Left lung (tissue), 10 donors: ENCODE results near the gene TMEM147. TPM values are rescaled to one million over a fixed set of nuclear protein-coding genes. Genes with fewer than 3 reads are reported as not detected.

Experiments
- ATAC-seq: fragments of 200-7000 bp; cut with Tn5 transposase; one replicate; pipeline ENCODE4 v1.9.1; 2020; ENCODE audit warnings: moderate library complexity
- DNase-seq, 4 donors: peaks; one replicate each; pipeline ENCODE4 v3.0.0-alpha.2; 2013 to 2020
- H3K27ac ChIP-seq, 2 donors: fragments of 200-600 bp; sonication (generic) in 1 of 2; one replicate each; pipeline versions ENCODE4 v1.5.0 to v1.8.0; 2020 to 2021
- H3K27me3 ChIP-seq, 2 donors: fragments of 200-600 bp; sonication (generic) in 1 of 2; one replicate each; pipeline versions ENCODE4 v1.5.0 to v1.8.0; 2020 to 2021
- H3K36me3 ChIP-seq, 2 donors: fragments of 200-600 bp; sonication (generic) in 1 of 2; one replicate each; pipeline versions ENCODE4 v1.5.0 to v1.8.0; 2020 to 2021
- H3K4me1 ChIP-seq, 2 donors: fragments of 200-600 bp; one replicate each; pipeline ENCODE4 v1.8.0; 2021
- H3K4me3 ChIP-seq, 2 donors: fragments of 200-600 bp; sonication (generic) in 1 of 2; one replicate each; pipeline versions ENCODE4 v1.5.0 to v1.8.0; 2020 to 2021; ENCODE audit warnings: mild to moderate bottlenecking in 1 of 2
- H3K9me3 ChIP-seq, 2 donors: fragments of 200-600 bp; sonication (generic) in 1 of 2; one replicate each; pipeline versions ENCODE4 v1.5.0 to v1.8.0; 2020 to 2021
- CTCF ChIP-seq, 2 donors: fragments of 200-600 bp; sonication (generic) in 1 of 2; IDR thresholded peaks; one replicate each; pipeline versions ENCODE4 v1.5.0 to v1.8.0; 2021; ENCODE audit warnings: antibody characterized with exemption in 2 of 2
- intact Hi-C, 2 donors: fragments of 100-400 bp; cut with DNase I; formaldehyde crosslinking; loops; one replicate each; pipeline versions ENCODE4 v1.11.2 to v1.14.2; 2022
- polyA plus RNA-seq, 6 donors: library from polyadenylated mRNA; unstranded; fragments of 120-200 nt; gene quantifications; one replicate each; pipeline ENCODE4 v1.2.1, GENCODE V29; 2013; ENCODE audit not compliant: insufficient read length in 6 of 6
- total RNA-seq, 2 donors: library from RNA; stranded (reverse); fragmentation: NEBNext Ultra II Directional; extraction: Animal tissue kit (Norgen Biotek cat#: 25700); gene quantifications; one replicate each; pipeline ENCODE4 v1.2.1, GENCODE V29; 2021
- donor health status: DM: no; HTN: yes; CAD: no.
- donor health status: DM: no; HTN: no; CAD: no.

Gene TMEM147
- total and polyA plus RNA-seq, 8 donors = 52.7 to 112 (median 59.0) TPM

DNA sequence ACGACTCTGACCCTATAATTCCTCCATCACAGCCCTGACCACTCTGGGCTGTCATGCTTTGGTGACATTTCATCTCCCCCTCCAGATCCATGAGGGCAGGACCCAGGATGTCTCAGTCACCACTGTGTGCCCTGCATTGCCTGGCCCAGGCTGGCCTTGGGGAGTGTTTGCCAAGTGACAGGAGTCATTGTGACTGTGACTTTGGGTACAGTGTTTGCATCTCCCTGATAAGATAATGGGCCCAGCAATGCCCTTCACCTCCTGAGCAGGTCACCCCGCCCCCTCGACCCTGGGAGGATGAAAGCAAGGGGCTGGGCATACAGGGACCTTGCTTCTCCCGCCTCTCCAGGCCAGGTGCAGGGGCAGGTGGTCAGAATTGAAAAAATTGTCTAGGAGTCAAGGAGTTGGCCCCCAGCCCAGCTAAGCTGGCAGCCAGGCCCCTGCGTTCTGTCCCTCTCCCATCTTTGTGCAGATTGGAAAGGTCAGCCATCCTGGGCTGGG lies 23.9 kb downstream of the TMEM147 start:
- DNase-seq = no peak
- intact Hi-C loops = no loop called here
- peaks cover 0 to 3% of the 10 kb centered on the region in 2 donors for H3K9me3 ChIP-seq
- H3K27ac ChIP-seq = no peak overlapping the region
- H3K4me1 ChIP-seq = no peaks in the 10 kb centered on the region
- H3K4me3 ChIP-seq = no peak overlapping the region
- ATAC-seq = no peak
- TF ChIP-seq CTCF (IDR thresholded peaks at IDR 0.05) = no peak
- H3K36me3 ChIP-seq = no peaks in the 10 kb centered on the region
- peaks cover 0 to 40% of the 10 kb centered on the region in 2 donors for H3K27me3 ChIP-seq

GRCh38 chr19:35571406-35571965 lies 26.1 kb downstream of the TMEM147 start:
- no peak for ATAC-seq
- Histone ChIP-seq H3K4me1 (no peaks in the 10 kb centered on the region), H3K27ac (no peak overlapping the region), H3K36me3 (no peaks in the 10 kb centered on the region), H3K9me3 (peaks cover 0 to 20% of the 10 kb centered on the region in 2 donors), H3K4me3 (no peak overlapping the region), H3K27me3 (peaks cover 0 to 27% of the 10 kb centered on the region in 2 donors)
- DNase-seq = no peak
- TF ChIP-seq CTCF (IDR thresholded peaks at IDR 0.05) = no peak
- intact Hi-C loops = no loop called here

- Histone ChIP-seq H3K36me3 (no peaks in the 10 kb centered on the region), H3K4me1 (no peaks in the 10 kb centered on the region)
Observed at GRCh38 chr19:35577918-35578317, 32.5 kb downstream of the TMEM147 start.

DNA sequence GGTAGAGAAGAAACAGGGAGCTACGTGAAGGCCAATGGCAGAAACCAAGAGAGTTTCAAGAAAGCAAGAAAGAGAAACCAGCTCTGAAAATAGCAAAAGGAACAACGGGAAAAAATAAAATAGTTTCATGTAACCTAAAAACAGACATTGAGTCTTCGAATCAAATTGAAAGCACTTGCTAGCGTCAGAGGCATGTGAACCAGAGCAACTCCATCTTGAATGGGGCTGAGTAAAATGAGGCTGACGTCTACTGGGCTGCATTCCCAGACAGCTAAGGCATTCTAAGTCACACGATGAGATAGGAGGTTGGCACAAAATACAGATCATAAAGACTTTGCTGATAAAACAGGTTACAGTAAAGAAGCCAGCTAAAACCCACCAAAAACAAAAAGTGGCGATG lies 33.3 kb downstream of the TMEM147 start:
- peaks cover 0 to 34% of the 10 kb centered on the region in 2 donors for H3K9me3 ChIP-seq
- no peak overlapping the region for H3K27ac ChIP-seq
- intact Hi-C loops = no loop called here
- no peaks in the 10 kb centered on the region for H3K36me3 ChIP-seq
- peaks cover 0 to 9% of the 10 kb centered on the region in 2 donors for H3K27me3 ChIP-seq
- no peak for ATAC-seq
- no peak for TF ChIP-seq CTCF (IDR thresholded peaks at IDR 0.05)
- DNase-seq = no peak
- H3K4me1 ChIP-seq = no peaks in the 10 kb centered on the region
- H3K4me3 ChIP-seq = no peak overlapping the region

More at GRCh38 chr19:35577918-35578317, 32.5 kb downstream of the TMEM147 start:
- intact Hi-C loops = no loop called here
- Histone ChIP-seq H3K9me3 (peaks cover 0 to 34% of the 10 kb centered on the region in 2 donors), H3K4me3 (no peak overlapping the region), H3K27ac (no peak overlapping the region), H3K27me3 (peaks cover 0 to under 1% of the 10 kb centered on the region in 2 donors)
- no peak for ATAC-seq
- no peak for DNase-seq
- no peak for TF ChIP-seq CTCF (IDR thresholded peaks at IDR 0.05)

GRCh38 chr19:35582760-35583159 lies 37.3 kb downstream of the TMEM147 start:
- intact Hi-C loops = no loop called here
- ATAC-seq (no peak), DNase-seq (no peak)
- Histone ChIP-seq H3K9me3 (peaks cover 0 to 2% of the 10 kb centered on the region in 2 donors), H3K4me1 (no peaks in the 10 kb centered on the region), H3K27me3 (peaks cover 0 to 30% of the 10 kb centered on the region in 2 donors), H3K4me3 (no peak overlapping the region), H3K27ac (no peak overlapping the region), H3K36me3 (no peaks in the 10 kb centered on the region)
- no peak for TF ChIP-seq CTCF (IDR thresholded peaks at IDR 0.05)
